GM10248 (cell line): ENCODE measurements around the gene MYO5C.

ENCODE experiments used
- CTCF ChIA-PET: fragments of 300-600 bp; sonication (Branson Sonifier 250); formaldehyde crosslinking; extraction: SDS; loops from one replicate; lab custom pipeline; 2021; ENCODE audit warnings: antibody characterized with exemption; lab: Yijun Ruan, JAX
- POLR2A ChIA-PET: fragments of 350-650 bp; sonication (Branson Sonifier 250); formaldehyde crosslinking; extraction: SDS; loops from one replicate; lab custom pipeline; 2020; ENCODE audit warnings: antibody characterized with exemption; lab: Yijun Ruan, JAX
- DNase-seq: peaks from one replicate; pipeline ENCODE4 v3.0.0; 2012; ENCODE audit errors: extremely low spot score
- CTCF ChIP-seq: IDR thresholded peaks from 2 replicates; pipeline ENCODE4 v1.5.1; 2012; ENCODE audit warnings: mild to moderate bottlenecking, low read depth; ENCODE audit errors: extremely low read depth, missing control alignments, control extremely low read depth

The MYO5C gene

GRCh38 chr15:52328680-52329079, 33.1 kb upstream of the MYO5C start:
- no peak for TF ChIP-seq CTCF
- POLR2A ChIA-PET, result no interaction called here
- no peak for DNase-seq
- CTCF ChIA-PET, result interaction anchor here (0.8 to 1.4 kb wide), 4 partner anchors 25 to 407 kb away, joined by 3 to 5 read pairs (median 3); no protein-coding TSS in a partner anchor

- ChIA-PET CTCF (interaction anchor here (0.7 to 1.6 kb wide), 4 partner anchors 21 to 409 kb away, joined by 3 to 4 read pairs (median 3); no protein-coding TSS in a partner anchor), POLR2A (no interaction called here)
- DNase-seq, result no peak
- no peak for TF ChIP-seq CTCF
Observed at GRCh38 chr15:52326756-52327155, 31.2 kb upstream of the MYO5C start.

- POLR2A ChIA-PET, result no interaction called here
- TF ChIP-seq CTCF, result no peak
- no peak for DNase-seq
- CTCF ChIA-PET, result interaction anchor here (1.0 to 1.6 kb wide), 5 partner anchors 8 to 67 kb away, joined by 3 to 5 read pairs (median 3); no protein-coding TSS in a partner anchor
Observed at GRCh38 chr15:52324109-52324508, 28.5 kb upstream of the MYO5C start.

GRCh38 chr15:52318729-52319500, 23.3 kb upstream of the MYO5C start:
- ChIA-PET CTCF (interaction anchor here (1.0 kb wide), 1 partner anchor 91 kb away, joined by 3 read pairs; no protein-coding TSS in a partner anchor), POLR2A (no interaction called here)
- TF ChIP-seq CTCF, result no peak
- no peak for DNase-seq

GRCh38 chr15:52317688-52318087, 22.1 kb upstream of the MYO5C start:
- no peak for TF ChIP-seq CTCF
- no peak for DNase-seq
- POLR2A ChIA-PET, result no interaction called here
- CTCF ChIA-PET, result interaction anchor here (1.0 to 1.8 kb wide), 3 partner anchors 15 to 90 kb away, joined by 3 to 7 read pairs (median 4); no protein-coding TSS in a partner anchor

- ChIA-PET CTCF (interaction anchor here (1.0 to 1.8 kb wide), 3 partner anchors 8 to 60 kb away, joined by 3 to 7 read pairs (median 5); no protein-coding TSS in a partner anchor), POLR2A (no interaction called here)
- no peak for DNase-seq
- no peak for TF ChIP-seq CTCF
Observed at GRCh38 chr15:52317022-52317421, 21.4 kb upstream of the MYO5C start.
